ENCODE data around the gene ZNF69. TPM values are rescaled to one million over a fixed set of nuclear protein-coding genes. Genes with fewer than 3 reads are reported as not detected.

ZNF69 gene
- total and polyA plus RNA-seq, 2 of the 13 experiments (the other 11 are each of a cell fraction or from before 2014, with no cell fraction given) = 9.6 to 21.0 TPM

- TF ChIP-seq ZNF318 (CRISPR knock-in tag; IDR thresholded peaks at IDR 0.05) (peak; percentile 65; the same call in 1 of the 2 replicates), YEATS4 (CRISPR knock-in tag; IDR thresholded peaks at IDR 0.05; ENCODE audit: borderline replicate concordance) (peak; percentile 59), ZMAT3 (CRISPR knock-in tag; conservative IDR thresholded peaks at IDR 0.05) (peak; percentile 77; the same call in 1 of the 2 replicates), ZNF883 (CRISPR knock-in tag; IDR thresholded peaks at IDR 0.05; ENCODE audit: not compliant biosample characterization) (peak; percentile 96), ZNF691 (CRISPR knock-in tag; IDR thresholded peaks at IDR 0.05; ENCODE audit: borderline replicate concordance, low read depth) (peak; percentile 68; the same call in 1 of the 2 replicates), ZNF629 (CRISPR knock-in tag; conservative IDR thresholded peaks at IDR 0.05) (0 out of 2 replicates have a peak, but pooled peaks have one; percentile 11), ZNF570 (CRISPR knock-in tag; IDR thresholded peaks at IDR 0.05; ENCODE audit: borderline replicate concordance) (no peak), SOX6 (IDR thresholded peaks at IDR 0.05) (no peak), SOX6 (CRISPR knock-in tag; IDR thresholded peaks at IDR 0.05) (peak; percentile 88), ZNF460 (CRISPR knock-in tag; IDR thresholded peaks at IDR 0.05; ENCODE audit: borderline replicate concordance) (0 out of 2 replicates have a peak, but pooled peaks have one; percentile 9), PAWR (CRISPR knock-in tag; IDR thresholded peaks at IDR 0.05; ENCODE audit: borderline replicate concordance) (0 out of 2 replicates have a peak, but pooled peaks have one; percentile 58), ZNF251 (CRISPR knock-in tag; IDR thresholded peaks at IDR 0.05) (0 out of 2 replicates have a peak, but pooled peaks have one; percentile 27), KMT2B (CRISPR knock-in tag; IDR thresholded peaks at IDR 0.05) (peak; percentile 46; the same call in 1 of the 2 replicates), ZNF770 (CRISPR knock-in tag; IDR thresholded peaks at IDR 0.05) (peak; percentile 56; the same call in 1 of the 2 replicates), POLR2A (IDR thresholded peaks at IDR 0.05; ENCODE audit: insufficient read depth in 1 of 2, low read depth in 2 of 2, low read length in 2 of 2) (peak; percentile 87 to 88)
Measured at GRCh38 chr19:11887611-11888531, at the start of gene ZNF69 (continued).
